Skeletal muscle satellite cell (primary cell): ENCODE results near the gene UFSP2. TPM values are rescaled to one million over a fixed set of nuclear protein-coding genes. Genes with fewer than 3 reads are reported as not detected.

ENCODE experiments used
- H3K27me3 ChIP-seq: 2 replicates; pipeline ENCODE4 v1.7.0; 2013; ENCODE audit warnings: low read length; ENCODE audit not compliant: control insufficient read depth, insufficient read depth
- H3K36me3 ChIP-seq: 2 replicates; pipeline ENCODE4 v1.7.0; 2013; ENCODE audit warnings: mild to moderate bottlenecking, control low read depth, low read length; ENCODE audit not compliant: insufficient read depth
- H3K4me1 ChIP-seq: 2 replicates; pipeline ENCODE4 v1.7.0; 2013; ENCODE audit warnings: low read length; ENCODE audit not compliant: control insufficient read depth, insufficient read depth
- H3K4me2 ChIP-seq: 2 replicates; pipeline ENCODE4 v1.7.0; 2013; ENCODE audit warnings: mild to moderate bottlenecking, low read length
- H3K4me3 ChIP-seq: 2 replicates; pipeline ENCODE4 v1.7.0; 2013; ENCODE audit warnings: low read length
- H3K9ac ChIP-seq: 2 replicates; pipeline ENCODE4 v1.7.0; 2013; ENCODE audit warnings: mild to moderate bottlenecking, low read depth, low read length, moderate library complexity
- H3K9me3 ChIP-seq: replicated peaks from 2 replicates; pipeline ENCODE4 v1.7.0; 2013; ENCODE audit warnings: mild to moderate bottlenecking, control low read depth, low read length
- total RNA-seq: library from RNA; depleted of rRNA; stranded (reverse); fragments of >200 nt; gene quantifications from 2 replicates; pipeline ENCODE4 v1.2.3, GENCODE V29; 2012; rRNA removed

The UFSP2 gene, protein sequence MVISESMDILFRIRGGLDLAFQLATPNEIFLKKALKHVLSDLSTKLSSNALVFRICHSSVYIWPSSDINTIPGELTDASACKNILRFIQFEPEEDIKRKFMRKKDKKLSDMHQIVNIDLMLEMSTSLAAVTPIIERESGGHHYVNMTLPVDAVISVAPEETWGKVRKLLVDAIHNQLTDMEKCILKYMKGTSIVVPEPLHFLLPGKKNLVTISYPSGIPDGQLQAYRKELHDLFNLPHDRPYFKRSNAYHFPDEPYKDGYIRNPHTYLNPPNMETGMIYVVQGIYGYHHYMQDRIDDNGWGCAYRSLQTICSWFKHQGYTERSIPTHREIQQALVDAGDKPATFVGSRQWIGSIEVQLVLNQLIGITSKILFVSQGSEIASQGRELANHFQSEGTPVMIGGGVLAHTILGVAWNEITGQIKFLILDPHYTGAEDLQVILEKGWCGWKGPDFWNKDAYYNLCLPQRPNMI
- 30.7 and 43.9 TPM in 2 replicates for total RNA-seq

GRCh38 chr4:185425647-185426352 lies at the start of gene UFSP2:
TSS of gene UFSP2 (minus strand) at chr4:185425964. CDS start at chr4:185425868, 96 bp downstream.
- Histone ChIP-seq H3K9me3 (no peaks in the 10 kb centered on the region), H3K27me3 (no peaks in the 10 kb centered on the region), H3K36me3 (peaks cover 12% of the 10 kb centered on the region), H3K9ac (peak within 1 kb of the TSS; percentile 94), H3K4me3 (peak within 1 kb of the TSS; percentile 86), H3K4me2 (peak within 1 kb of the TSS; percentile 92), H3K4me1 (peaks cover 15% of the 10 kb centered on the region)

DNA sequence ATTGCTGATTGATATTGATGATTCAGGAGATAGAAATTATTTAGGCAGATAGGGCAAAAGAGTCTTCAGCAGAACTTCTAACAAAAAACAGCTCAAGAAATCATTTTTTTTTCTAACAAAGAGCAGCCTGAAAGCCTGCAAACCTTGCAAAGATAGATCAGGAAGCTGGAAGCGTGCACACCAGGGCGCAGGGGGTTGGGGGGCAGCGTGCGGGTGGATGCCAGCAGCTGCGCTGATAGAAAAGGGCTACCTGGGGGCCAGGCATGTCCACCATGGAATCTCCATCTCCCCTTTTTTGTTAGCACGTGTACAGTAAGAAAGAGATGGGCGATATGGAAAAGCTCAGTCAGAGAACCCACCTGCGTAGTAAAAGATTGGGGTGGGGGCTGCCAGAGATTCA lies 47.5 kb upstream of the UFSP2 start:
- Histone ChIP-seq H3K36me3 (no peaks in the 10 kb centered on the region), H3K9me3 (no peaks in the 10 kb centered on the region), H3K4me1 (no peaks in the 10 kb centered on the region), H3K4me2 (no peak overlapping the region), H3K27me3 (peaks cover 9% of the 10 kb centered on the region), H3K4me3 (no peak overlapping the region), H3K9ac (no peak overlapping the region)

- H3K4me3 ChIP-seq = peak overlapping the region; percentile 95
- H3K4me1 ChIP-seq = peaks cover 5% of the 10 kb centered on the region
- H3K9ac ChIP-seq = peak overlapping the region; percentile 92
- no peaks in the 10 kb centered on the region for H3K9me3 ChIP-seq
- peaks cover 9% of the 10 kb centered on the region for H3K27me3 ChIP-seq
- peak overlapping the region; percentile 98 for H3K4me2 ChIP-seq
- H3K36me3 ChIP-seq = no peaks in the 10 kb centered on the region
Observed at GRCh38 chr4:185472103-185472542, 46.4 kb upstream of the UFSP2 start.

DNA sequence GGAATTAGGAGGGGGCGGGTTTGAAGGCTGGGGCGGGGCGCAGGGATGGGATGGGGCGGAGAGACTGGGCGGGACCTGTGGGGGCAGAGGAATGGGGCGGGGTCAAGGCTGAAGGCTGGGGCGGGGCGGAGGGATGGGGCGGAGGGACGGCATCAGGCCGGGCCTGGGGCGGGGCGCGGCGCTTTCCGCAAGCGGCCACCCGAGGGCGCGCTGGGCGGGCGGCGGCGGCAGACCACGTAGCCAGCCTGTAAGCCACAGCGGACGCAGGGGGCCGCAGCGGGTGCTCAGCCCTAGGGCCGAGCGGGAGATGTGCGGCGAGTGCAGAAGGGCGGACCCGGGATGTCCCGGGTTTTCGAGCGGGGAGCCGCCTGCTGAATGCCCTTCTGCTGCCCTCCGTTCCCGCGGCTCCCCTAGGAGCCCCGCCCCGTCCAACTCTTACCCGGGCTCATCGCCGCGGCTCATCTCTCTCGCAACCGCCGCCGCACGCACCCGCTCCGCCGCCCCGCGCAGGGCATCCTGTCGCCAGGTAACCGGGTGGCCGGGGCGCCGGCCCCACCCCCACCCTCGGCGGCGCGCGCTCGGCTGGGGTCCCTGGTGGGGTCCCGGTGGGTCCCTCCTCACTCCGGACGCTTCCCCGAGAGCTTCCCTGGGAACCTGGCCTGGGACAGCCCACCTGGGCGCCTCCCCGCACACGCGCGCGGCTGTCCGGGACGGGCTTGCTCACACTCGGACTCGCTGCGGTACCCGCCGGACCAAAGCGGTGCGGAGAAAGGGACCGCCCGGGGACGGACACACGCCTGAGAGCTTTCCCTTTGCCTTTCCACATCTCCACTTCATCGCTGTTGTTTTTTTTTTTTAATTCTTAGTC lies 45.7 kb upstream of the UFSP2 start, which contains the start of gene CCDC110:
Gene CCDC110 (minus strand): TSS at position 499 of the 868 bp plus-strand sequence. CDS start 50 bp downstream, at position 449.
- Histone ChIP-seq H3K9ac (peak within 1 kb of the TSS; percentile 92), H3K4me1 (peaks cover 10% of the 10 kb centered on the region), H3K9me3 (no peaks in the 10 kb centered on the region), H3K27me3 (peaks cover 9% of the 10 kb centered on the region), H3K4me3 (peak within 1 kb of the TSS; percentile 95), H3K4me2 (peak within 1 kb of the TSS; percentile 99), H3K36me3 (no peaks in the 10 kb centered on the region)

DNA sequence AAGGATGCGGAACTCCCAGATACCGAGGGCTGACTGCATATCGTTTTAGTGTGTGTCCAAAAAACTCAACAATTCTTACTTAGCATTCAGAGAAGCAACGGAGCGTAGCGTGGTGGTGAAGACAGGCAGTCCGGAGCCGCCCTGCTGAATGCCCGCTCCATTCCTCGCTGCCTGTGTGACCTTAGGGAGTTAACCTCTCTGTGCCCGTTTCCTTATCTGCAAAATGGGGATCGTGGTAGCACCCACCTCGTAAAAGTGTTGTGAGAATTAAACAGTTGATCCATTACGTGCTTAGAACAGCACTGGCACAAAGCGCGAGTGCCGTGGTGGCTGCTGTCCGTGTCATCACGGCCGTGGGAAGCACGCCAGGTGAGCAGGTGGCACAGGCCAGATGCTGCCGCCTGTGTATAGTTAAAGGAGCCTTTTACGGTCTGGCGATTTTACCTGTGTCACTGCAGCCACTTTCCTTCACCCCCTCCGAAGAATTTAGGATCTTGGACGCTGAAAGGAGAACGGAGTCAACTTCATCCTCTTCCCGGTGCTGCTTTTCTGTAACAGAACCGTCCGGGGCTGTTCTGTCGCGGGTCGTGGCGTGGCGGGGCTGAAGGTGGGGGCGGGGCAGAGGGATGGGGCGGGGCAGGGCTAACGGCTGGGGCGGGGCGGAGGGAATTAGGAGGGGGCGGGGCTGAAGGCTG lies 44.9 kb upstream of the UFSP2 start:
- Histone ChIP-seq H3K9ac (peak overlapping the region; percentile 72), H3K27me3 (peaks cover 9% of the 10 kb centered on the region), H3K4me3 (peak overlapping the region; percentile 88), H3K9me3 (no peaks in the 10 kb centered on the region), H3K4me2 (peak overlapping the region; percentile 99), H3K4me1 (peaks cover 12% of the 10 kb centered on the region), H3K36me3 (no peaks in the 10 kb centered on the region)

- no peak overlapping the region for H3K4me3 ChIP-seq
- H3K9ac ChIP-seq = no peak overlapping the region
- H3K27me3 ChIP-seq = peaks cover 9% of the 10 kb centered on the region
- H3K9me3 ChIP-seq = no peaks in the 10 kb centered on the region
- H3K36me3 ChIP-seq = no peaks in the 10 kb centered on the region
- H3K4me2 ChIP-seq = no peak overlapping the region
- H3K4me1 ChIP-seq = peaks cover 12% of the 10 kb centered on the region
Observed at GRCh38 chr4:185469580-185470154, 43.9 kb upstream of the UFSP2 start.

GRCh38 chr4:185468999-185469398 lies 43.2 kb upstream of the UFSP2 start:
- H3K9me3 ChIP-seq = no peaks in the 10 kb centered on the region
- peaks cover 9% of the 10 kb centered on the region for H3K27me3 ChIP-seq
- H3K9ac ChIP-seq = no peak overlapping the region
- peaks cover 12% of the 10 kb centered on the region for H3K4me1 ChIP-seq
- no peak overlapping the region for H3K4me3 ChIP-seq
- H3K4me2 ChIP-seq = no peak overlapping the region
- no peaks in the 10 kb centered on the region for H3K36me3 ChIP-seq

GRCh38 chr4:185467991-185468390 lies 42.2 kb upstream of the UFSP2 start:
- no peak overlapping the region for H3K9ac ChIP-seq
- H3K4me2 ChIP-seq = no peak overlapping the region
- H3K4me1 ChIP-seq = peaks cover 12% of the 10 kb centered on the region
- H3K36me3 ChIP-seq = no peaks in the 10 kb centered on the region
- peaks cover 9% of the 10 kb centered on the region for H3K27me3 ChIP-seq
- no peaks in the 10 kb centered on the region for H3K9me3 ChIP-seq
- no peak overlapping the region for H3K4me3 ChIP-seq

GRCh38 chr4:185467101-185467500 lies 41.3 kb upstream of the UFSP2 start:
- peak overlapping the region; percentile 29 for H3K9ac ChIP-seq
- H3K36me3 ChIP-seq = no peaks in the 10 kb centered on the region
- peaks cover 12% of the 10 kb centered on the region for H3K4me1 ChIP-seq
- H3K9me3 ChIP-seq = no peaks in the 10 kb centered on the region
- peaks cover 9% of the 10 kb centered on the region for H3K27me3 ChIP-seq
- H3K4me3 ChIP-seq = peak overlapping the region; percentile 56
- H3K4me2 ChIP-seq = peak overlapping the region; percentile 72

DNA sequence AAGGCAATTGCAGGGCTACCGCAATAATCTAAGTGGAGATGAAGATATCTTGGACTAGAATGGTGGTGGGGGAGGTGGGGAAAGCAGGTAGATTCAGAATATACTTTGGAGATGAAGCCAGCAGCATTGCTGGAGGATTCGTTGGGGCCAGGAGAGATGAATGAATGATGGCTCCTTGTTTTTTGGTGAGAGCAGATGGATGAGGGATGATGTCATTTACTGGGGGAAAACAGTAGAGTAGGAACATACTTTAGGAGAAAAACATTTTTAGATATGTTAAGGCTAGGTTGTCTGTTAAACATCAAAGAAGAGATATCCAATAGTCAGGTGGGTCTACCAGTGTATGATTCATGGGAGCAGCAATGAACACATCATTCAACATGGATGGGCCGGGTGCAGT lies 39.9 kb upstream of the UFSP2 start:
- Histone ChIP-seq H3K9me3 (no peaks in the 10 kb centered on the region), H3K4me2 (no peak overlapping the region), H3K9ac (no peak overlapping the region), H3K4me3 (no peak overlapping the region), H3K36me3 (no peaks in the 10 kb centered on the region), H3K27me3 (peaks cover 9% of the 10 kb centered on the region), H3K4me1 (peaks cover 12% of the 10 kb centered on the region)
